PFSK-1 (cell line): ENCODE results near the gene SYTL2.

ENCODE experiments used
- FOXP2 ChIP-seq: optimal IDR thresholded peaks from 2 replicates; pipeline ENCODE3; 2011; ENCODE audit warnings: borderline replicate concordance, control low read depth, inconsistent platforms; ENCODE audit not compliant: insufficient read depth; ENCODE audit errors: extremely low read length, extremely low read depth
- POLR2AphosphoS5 ChIP-seq: IDR thresholded peaks from 2 replicates; pipeline ENCODE4 v1.6.1; 2012; ENCODE audit warnings: low read depth, mild to moderate bottlenecking, control low read depth, low read length, moderate library complexity
- SIN3A ChIP-seq: IDR thresholded peaks from 2 replicates; pipeline ENCODE4 v1.6.1; 2012; ENCODE audit warnings: mild to moderate bottlenecking, low read length, moderate library complexity, borderline replicate concordance; ENCODE audit not compliant: insufficient read depth
- TAF1 ChIP-seq: IDR thresholded peaks from 2 replicates; pipeline ENCODE4 v1.6.1; 2012; ENCODE audit warnings: low read length, control low read depth, borderline replicate concordance; ENCODE audit not compliant: insufficient read depth
- TF ChIP-seq, protein P1 (sequence below), 2 experiments: IDR thresholded peaks; 2 replicates each; pipeline versions ENCODE4 v1.6.1 to v1.8.0; 2011 to 2012; ENCODE audit warnings: low read depth in 2 of 2, low read length in 2 of 2, control low read depth in 1 of 2, inconsistent platforms in 1 of 2, mild to moderate bottlenecking in 1 of 2, moderate library complexity in 1 of 2; ENCODE audit not compliant: insufficient read depth in 1 of 2

DNA sequence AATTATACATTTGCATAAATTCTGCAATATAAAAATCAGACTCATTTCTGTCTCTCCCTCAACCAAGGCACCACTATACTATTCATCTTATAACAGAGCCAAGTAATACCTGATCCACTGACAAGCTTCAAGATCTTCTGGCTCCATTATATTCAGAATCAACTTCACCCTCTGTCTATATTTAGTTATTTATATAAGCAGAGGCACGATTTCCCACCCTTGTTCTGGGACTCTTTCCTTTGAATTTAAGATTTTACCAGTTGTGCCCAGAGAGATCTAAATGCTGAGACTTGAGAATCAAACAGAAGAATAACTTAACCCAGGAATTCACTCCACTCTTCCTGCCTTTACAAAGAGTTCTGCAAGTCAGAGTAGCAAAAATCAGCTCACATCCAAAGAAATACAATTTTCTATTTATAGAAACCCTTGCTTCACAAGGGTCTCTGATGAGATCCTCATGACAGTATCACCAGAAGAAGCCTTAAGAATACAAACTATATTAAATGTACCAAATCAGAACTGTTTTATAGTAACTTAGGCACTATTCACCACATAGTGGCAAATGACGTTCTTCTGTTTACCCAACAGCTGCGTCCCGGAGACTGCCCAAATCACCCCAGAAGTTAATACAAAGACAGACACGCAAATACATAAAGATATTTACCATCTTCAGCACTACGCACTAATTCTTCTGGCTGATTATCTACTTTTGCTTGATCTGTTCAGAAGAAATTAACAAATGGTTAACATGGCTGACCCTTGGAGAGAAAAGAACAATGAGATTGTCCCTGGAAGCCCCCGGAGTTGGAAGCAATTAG, 92.6 kb downstream of the SYTL2 start:
- TF ChIP-seq POLR2AphosphoS5, result no peak
- TF ChIP-seq, protein P1, sequence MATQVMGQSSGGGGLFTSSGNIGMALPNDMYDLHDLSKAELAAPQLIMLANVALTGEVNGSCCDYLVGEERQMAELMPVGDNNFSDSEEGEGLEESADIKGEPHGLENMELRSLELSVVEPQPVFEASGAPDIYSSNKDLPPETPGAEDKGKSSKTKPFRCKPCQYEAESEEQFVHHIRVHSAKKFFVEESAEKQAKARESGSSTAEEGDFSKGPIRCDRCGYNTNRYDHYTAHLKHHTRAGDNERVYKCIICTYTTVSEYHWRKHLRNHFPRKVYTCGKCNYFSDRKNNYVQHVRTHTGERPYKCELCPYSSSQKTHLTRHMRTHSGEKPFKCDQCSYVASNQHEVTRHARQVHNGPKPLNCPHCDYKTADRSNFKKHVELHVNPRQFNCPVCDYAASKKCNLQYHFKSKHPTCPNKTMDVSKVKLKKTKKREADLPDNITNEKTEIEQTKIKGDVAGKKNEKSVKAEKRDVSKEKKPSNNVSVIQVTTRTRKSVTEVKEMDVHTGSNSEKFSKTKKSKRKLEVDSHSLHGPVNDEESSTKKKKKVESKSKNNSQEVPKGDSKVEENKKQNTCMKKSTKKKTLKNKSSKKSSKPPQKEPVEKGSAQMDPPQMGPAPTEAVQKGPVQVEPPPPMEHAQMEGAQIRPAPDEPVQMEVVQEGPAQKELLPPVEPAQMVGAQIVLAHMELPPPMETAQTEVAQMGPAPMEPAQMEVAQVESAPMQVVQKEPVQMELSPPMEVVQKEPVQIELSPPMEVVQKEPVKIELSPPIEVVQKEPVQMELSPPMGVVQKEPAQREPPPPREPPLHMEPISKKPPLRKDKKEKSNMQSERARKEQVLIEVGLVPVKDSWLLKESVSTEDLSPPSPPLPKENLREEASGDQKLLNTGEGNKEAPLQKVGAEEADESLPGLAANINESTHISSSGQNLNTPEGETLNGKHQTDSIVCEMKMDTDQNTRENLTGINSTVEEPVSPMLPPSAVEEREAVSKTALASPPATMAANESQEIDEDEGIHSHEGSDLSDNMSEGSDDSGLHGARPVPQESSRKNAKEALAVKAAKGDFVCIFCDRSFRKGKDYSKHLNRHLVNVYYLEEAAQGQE (IDR thresholded peaks at IDR 0.05; ENCODE audit: insufficient read depth in 1 of 2, low read depth in 2 of 2, low read length in 2 of 2), result no peak
- TF ChIP-seq TAF1, result no peak
- no peak for TF ChIP-seq SIN3A
- TF ChIP-seq FOXP2, result no peak
